NCI-H82 (cell line): ENCODE data around the gene NXPH2.
A peak's percentile ranks its signal among the peaks of the same experiment; 100 is the strongest.
"Not testable (repeated sequence)": the region's sequence is repeated elsewhere in the genome, so short reads cannot be mapped to it uniquely, and the experiment has no call there.

Experiments
- DNase-seq: peaks from one replicate; lab custom pipeline; 2025; lab: John Stamatoyannopoulos, UW

The NXPH2 gene

GRCh38 chr2:138757384-138757783, 22.8 kb downstream of the NXPH2 start:
- DNase-seq = no peak

- no peak for DNase-seq
These were observed 27.8 kb downstream of the NXPH2 start for GRCh38 chr2:138752197-138752956.

- peak; percentile 26 for DNase-seq
These were observed 35.5 kb downstream of the NXPH2 start for GRCh38 chr2:138744713-138745112.

- DNase-seq = no peak
These were observed 37.6 kb downstream of the NXPH2 start for GRCh38 chr2:138742441-138743057.

DNA sequence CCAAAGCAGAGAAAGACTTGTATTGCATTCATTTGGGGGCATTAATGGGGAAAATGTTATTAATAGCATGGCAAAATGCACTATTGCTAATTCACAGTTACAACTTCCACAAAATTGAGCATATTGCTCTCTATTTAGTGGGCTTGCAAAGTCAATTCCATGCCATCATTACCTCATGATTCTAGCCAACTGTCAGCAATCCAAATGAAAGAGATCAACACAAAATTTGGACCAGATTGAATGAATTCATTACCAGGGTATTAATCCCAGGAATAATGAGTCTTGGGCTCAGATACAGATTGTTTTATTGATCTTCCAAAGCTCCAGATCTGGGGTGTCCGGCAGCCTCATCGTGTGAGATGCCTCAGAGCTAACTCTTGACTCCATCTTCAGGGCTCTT, 38.3 kb downstream of the NXPH2 start:
- no peak for DNase-seq

DNA sequence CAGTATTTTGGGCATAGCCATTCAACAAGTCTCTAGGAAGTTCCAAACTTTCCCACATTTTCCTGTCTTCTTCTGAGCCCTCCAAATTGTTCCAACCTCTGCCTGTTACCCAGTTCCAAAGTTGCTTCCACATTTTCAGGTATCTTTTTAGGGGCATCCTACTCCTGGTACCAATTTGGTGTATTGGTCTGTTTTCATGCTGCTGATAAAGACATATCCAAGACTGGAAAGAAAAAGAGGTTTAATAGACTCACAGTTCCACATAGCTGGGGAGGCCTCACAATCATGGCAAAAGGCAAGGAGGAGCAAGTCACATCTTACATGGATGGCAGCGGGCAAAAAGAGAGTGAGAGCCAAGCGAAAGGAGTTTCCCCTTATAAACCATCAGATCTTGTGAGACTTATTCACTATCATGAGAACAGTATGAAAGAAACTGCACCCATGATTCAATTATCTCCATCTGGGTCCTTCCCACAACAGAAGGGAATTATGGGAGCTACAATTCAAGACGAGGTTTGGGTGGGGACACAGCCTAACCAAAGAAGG, 43.1 kb downstream of the NXPH2 start:
- DNase-seq = not testable (repeated sequence)

DNA sequence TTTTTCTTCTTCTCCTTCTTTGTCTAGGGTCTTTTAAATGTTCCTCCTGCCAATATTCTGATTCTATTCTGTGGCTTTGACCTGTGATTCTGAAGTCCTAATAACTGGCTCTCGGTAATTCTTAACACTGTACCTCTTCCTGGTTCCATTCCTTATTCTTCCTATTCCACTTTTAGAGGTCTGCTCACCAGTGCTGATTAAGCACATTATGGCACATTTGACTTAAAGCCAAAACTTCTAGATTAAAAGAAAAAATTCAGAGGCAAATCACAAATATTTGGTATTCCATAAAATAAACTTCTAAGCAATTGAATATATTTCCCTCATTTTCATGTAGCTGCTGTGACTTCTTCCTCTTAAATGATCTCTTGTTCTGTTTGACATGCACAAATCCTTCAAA, 47.5 kb downstream of the NXPH2 start:
- DNase-seq = no peak

DNA sequence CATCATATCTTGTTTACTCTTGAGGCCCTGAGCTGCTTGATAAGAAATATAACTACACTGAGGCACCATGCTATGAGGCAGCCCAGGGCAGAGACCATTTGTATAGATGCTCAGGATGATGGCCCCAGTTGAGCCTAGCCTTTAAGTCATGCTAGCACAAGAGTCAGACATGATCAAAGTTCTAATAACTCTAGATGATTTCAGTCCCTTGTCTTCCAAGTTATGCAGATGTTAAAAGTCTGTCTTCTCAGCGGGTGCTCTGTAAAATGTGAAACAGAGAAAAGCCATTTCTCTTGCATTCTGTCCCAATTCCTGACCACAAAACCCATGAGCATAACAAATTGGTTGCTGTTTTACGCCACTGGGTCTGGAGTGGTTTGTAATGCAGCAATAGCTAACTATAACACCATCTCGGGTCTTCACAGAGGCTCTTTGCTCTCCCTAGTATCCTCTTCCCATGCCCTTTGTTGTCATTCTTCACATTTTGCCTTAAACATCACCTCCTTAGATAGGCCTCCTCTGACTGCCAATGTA, 49.6 kb downstream of the NXPH2 start:
- no peak for DNase-seq

DNA sequence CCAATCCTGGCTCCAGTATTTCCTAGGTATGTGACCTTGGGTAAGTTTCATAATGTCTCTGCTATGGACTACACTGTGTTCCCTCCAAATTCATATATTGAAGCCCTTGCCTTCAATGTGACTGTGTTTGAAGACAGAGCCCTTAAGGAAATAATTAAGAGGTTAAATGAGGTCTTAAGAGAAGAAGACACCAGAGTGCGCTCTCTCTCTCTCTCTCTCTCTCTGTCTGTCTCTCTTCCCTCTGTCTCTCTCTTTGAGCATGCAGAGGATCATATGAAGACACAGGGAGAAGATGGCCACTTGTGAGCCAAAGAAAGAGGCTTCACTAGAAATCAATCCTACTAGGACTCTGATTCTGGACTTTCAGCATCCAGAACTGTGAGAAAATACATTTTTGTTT, 52.2 kb downstream of the NXPH2 start:
- no peak for DNase-seq

DNA sequence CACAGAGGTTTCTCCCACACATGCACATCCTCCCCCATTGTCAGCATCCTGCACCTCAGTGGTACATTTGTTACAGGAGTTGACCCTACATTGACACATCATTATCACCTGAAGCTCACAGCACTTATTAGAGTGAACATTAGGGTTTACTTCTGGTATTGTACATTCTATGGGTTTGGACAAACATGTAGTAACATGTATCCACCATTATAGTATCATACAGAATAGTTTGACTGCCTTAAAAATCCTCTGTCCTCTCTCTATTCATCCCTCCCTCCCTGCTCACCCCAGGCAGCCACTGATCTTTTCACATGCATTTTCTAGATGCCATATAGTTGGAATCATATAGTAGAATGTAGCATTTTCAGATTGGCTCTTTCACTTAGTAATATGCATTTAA, 53.5 kb downstream of the NXPH2 start:
- DNase-seq = no peak

DNA sequence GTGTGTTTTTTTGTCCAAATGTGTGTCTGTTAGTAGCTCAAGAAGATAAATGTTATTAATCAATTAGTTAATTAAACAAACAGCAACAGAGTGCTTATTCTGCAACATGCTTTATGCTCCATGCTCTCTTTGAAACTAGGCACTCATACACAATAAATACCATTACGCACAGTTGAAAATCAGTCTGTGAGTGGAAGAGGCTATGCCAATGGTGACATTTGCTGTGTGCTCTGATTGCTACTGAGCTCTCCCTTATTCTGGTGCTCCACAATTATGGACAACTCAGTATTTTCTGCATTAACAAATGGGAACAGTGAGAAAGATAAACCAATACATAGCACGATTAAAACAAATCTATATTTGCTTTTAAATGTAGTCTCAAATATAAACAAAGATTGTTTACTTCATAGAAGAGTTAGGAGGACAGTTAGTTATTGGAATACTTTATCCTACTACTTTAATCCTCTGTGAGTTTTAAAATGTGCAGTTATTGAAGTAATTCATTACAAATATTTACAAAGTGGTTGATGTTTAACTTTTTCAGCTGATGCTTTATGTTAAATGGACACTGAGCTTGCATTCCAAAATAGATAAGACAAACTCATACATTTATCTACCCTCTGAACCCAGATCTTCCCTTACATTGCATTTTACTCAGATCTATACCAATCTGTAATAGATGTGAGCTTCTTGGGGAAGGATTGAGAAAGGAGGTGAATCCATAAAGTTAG, 55.3 kb downstream of the NXPH2 start:
- no peak for DNase-seq

DNA sequence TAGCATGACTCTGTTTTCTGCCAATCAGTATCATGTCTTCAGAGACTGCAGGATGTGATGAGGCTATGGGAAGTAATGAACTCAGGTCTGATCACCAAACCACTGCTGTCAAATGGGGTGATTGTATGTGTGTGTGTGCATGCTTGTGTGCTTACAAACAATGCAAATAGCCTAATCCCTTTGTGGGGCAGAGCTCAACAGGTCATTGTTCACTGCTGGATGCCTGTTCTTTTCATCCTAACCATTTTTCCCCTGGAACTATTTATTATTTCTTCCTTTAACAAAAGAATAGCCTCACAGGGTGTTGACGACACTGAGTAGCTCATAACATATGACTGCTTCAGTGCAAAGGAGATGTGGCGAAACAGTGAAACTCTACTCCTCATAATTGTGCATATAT, 55.9 kb downstream of the NXPH2 start:
- no peak for DNase-seq

- no peak for DNase-seq
These were observed 56.8 kb downstream of the NXPH2 start for GRCh38 chr2:138723196-138723987.

- DNase-seq = no peak
These were observed 57.9 kb downstream of the NXPH2 start for GRCh38 chr2:138722316-138722715.

- no peak for DNase-seq
These were observed 60.0 kb downstream of the NXPH2 start for GRCh38 chr2:138720035-138720838.

DNA sequence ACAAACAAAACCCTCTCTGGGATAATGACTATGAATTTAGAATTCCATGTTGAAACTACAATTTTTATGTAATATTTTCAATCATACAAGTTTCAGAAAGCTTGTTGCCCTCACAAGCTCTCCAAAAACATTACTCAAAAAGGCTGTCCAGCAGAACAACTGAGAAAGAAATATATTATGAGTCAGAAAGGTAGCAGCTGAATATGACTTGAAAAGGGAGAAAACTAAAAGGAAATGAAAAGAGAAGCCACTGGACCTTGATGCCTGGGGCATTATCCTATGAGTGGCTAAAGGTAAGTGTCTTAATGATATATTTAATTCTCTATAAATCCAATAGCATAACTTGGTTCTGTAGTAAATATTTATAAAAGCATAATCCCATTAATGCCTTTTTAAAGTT, 61.8 kb downstream of the NXPH2 start:
- DNase-seq = no peak

DNA sequence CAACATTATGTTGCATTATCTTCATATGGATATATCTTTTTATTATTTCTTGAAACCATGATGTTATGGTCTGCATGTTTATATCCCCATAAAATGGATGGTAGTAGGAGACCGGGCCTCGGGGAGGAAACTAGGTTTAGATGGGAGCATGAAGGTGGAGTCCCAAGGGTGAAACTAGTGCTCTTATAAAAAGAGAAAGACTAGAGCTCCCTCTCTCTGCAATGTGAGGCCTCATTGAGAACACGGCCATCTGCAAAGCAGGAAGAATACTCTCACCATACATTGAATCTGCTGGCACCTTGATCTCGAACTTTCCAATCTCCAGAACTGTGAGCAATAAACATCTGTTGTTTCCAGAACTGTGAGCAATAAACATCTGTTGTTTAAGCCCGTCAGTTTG, 64.0 kb downstream of the NXPH2 start:
- peak; percentile 40 for DNase-seq

DNA sequence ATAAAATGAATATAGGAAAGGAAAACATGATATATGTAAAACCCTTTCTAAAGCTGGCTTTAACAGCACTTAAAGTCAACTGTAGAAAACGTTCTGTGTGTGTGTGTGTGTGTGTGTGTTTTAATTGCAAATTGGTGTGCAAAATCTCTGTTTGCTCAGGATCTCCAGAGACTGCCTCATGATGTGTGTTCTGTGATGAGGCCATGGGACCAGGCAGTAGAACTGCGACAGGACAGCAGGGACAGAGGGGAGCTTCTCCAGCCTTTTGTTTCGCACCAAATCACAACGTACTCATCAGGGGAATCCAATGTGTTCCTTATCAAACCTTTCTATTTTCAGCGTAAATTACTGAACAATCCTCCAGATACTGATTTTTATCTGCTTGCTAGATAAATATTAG, 66.7 kb downstream of the NXPH2 start:
- DNase-seq = no peak

DNA sequence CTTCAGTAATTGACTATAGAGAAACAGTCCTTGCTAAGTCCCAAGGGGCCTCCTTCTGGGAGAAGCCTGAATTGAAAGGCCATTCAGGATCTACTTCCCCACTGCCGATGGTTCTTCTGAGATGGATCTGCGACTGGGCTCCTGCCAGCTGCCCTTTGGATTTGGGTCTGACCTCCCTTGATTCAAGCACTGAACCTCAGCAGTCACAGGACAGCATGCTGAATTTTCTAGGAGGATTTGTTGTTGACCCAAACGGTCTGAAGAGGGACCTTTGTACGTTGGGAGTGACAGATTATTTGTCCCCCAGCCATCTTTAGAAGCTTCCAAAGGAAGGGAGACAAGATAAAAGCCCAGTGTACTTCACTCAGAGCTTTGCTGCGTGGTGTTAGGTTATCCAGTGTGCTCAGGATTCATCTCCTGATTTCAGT, 67.1 kb downstream of the NXPH2 start:
- DNase-seq = no peak

DNA sequence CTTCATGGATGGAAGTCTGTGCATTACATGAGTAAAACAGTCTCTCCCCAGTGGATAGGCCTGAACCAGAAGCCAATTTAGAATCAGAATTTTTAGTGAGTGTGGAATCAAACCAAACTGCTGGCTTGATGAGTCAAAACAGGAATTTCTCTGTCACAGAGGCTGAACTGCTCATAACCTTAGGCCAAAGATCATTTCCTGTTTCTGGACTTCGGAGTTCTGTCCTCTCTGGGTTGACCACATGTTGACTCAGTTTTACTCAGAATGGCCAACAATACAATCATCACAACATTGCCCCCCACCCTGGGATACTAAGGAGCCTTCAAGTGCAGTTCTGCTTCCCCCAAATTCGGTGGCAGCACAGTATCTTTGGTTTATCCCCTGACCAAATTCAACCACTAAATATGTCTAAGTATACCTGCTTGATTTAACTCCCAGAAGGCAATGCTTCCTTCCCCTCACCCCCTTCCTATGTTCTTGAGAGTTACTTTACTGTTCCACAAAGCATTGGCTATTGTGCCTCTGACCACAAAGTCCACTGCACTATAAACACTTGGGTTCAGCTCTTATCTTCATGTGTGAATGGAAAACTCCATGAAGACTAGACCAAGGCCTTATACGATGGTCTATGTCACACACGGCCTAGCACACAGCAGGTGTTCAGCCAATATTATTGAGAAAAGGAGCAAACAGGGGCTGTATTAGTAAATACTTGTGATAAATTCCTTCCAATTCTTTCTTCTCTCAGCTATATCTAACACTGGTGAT, 67.8 kb downstream of the NXPH2 start:
- no peak for DNase-seq
